IMR-90 (cell line): ENCODE results near the gene STAU1.

ENCODE experiments used
- BHLHE40 ChIP-seq: fragments of 150-350 bp; IDR thresholded peaks from 2 replicates; pipeline ENCODE4 v1.6.1; 2016; ENCODE audit warnings: mild to moderate bottlenecking, low read depth, low read length
- CEBPB ChIP-seq: IDR thresholded peaks from 2 replicates; pipeline ENCODE4 v1.6.1; 2012; ENCODE audit warnings: low read depth, low read length, improper control_type of control experiment
- CHD1 ChIP-seq: IDR thresholded peaks from 2 replicates; pipeline ENCODE4 v1.6.1; 2012; ENCODE audit warnings: low read depth, low read length, improper control_type of control experiment
- CTCF ChIP-seq: conservative IDR thresholded peaks from 2 replicates; pipeline ENCODE4 v1.5.1; 2012; ENCODE audit warnings: mild to moderate bottlenecking, low read depth, low read length, improper control_type of control experiment
- MXI1 ChIP-seq: IDR thresholded peaks from 2 replicates; pipeline ENCODE4 v1.6.1; 2012; ENCODE audit warnings: low read depth, mild to moderate bottlenecking, low read length, moderate library complexity, borderline replicate concordance
- NFE2L2 ChIP-seq: fragments of 150-350 bp; IDR thresholded peaks from 2 replicates; pipeline ENCODE4 v1.6.1; 2016; ENCODE audit warnings: low read depth, mild to moderate bottlenecking, low read length
- POLR2A ChIP-seq: IDR thresholded peaks from 2 replicates; pipeline ENCODE4 v1.6.1; 2012; ENCODE audit warnings: mild to moderate bottlenecking, low read depth, low read length
- RAD21 ChIP-seq: IDR thresholded peaks from 2 replicates; pipeline ENCODE4 v1.6.1; 2012; ENCODE audit warnings: low read length, improper control_type of control experiment
- RCOR1 ChIP-seq: IDR thresholded peaks from 2 replicates; pipeline ENCODE4 v1.6.1; 2012; ENCODE audit warnings: mild to moderate bottlenecking, low read length, improper control_type of control experiment; ENCODE audit not compliant: insufficient replicate concordance
- RFX5 ChIP-seq: IDR thresholded peaks from 2 replicates; pipeline ENCODE4 v1.8.0; 2012; ENCODE audit warnings: low read depth, mild to moderate bottlenecking, low read length, moderate library complexity
- SMC3 ChIP-seq: fragments of 150-350 bp; IDR thresholded peaks from 2 replicates; pipeline ENCODE4 v1.6.1; 2016; ENCODE audit warnings: low read depth, mild to moderate bottlenecking, antibody characterized with exemption, low read length, moderate library complexity
- USF2 ChIP-seq: fragments of 150-350 bp; IDR thresholded peaks from 2 replicates; pipeline ENCODE4 v1.6.1; 2017; ENCODE audit warnings: mild to moderate bottlenecking, antibody characterized with exemption, low read length, low read depth
- TF ChIP-seq, protein P1 (sequence below): fragments of 150-350 bp; IDR thresholded peaks from 2 replicates; pipeline ENCODE4 v1.6.1; 2016; ENCODE audit warnings: low read depth, mild to moderate bottlenecking, low read length, moderate library complexity, borderline replicate concordance

DNA sequence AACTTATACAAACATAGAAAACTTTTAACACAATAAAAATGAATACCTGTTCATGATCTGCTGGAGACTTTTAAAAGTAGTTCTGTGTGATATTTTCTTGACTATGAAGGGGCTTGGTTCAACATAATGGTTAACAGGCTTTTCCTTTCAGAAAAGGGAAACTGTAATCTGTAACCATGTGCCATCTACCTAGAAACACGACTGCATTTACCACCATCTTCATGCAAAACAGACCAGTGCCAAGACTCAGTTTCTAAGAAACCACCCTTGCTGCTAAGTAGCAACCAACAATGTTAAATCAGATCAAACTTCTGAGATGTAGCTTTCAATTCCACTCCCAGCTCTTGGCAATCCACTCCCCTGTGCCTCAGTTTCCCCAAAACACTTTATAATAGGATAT is 15.7 kb downstream of the STAU1 start:
- TF ChIP-seq CTCF (no peak), POLR2A (no peak), SMC3 (no peak), BHLHE40 (no peak), RFX5 (no peak), MXI1 (no peak), CEBPB (no peak), USF2 (no peak), CHD1 (no peak), RAD21 (no peak), NFE2L2 (no peak), RCOR1 (no peak)
- TF ChIP-seq, protein P1, sequence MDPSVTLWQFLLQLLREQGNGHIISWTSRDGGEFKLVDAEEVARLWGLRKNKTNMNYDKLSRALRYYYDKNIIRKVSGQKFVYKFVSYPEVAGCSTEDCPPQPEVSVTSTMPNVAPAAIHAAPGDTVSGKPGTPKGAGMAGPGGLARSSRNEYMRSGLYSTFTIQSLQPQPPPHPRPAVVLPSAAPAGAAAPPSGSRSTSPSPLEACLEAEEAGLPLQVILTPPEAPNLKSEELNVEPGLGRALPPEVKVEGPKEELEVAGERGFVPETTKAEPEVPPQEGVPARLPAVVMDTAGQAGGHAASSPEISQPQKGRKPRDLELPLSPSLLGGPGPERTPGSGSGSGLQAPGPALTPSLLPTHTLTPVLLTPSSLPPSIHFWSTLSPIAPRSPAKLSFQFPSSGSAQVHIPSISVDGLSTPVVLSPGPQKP = no peak
